GM18873 (cell line): Measurements from ENCODE around the gene TTC9.

Experiments
- ATAC-seq: cut with Tn5 transposase; IDR thresholded peaks from one replicate; pipeline ENCODE4 v1.9.1; 2021; ENCODE audit warnings: mild to moderate bottlenecking, moderate library complexity, moderate number of reproducible peaks; ENCODE audit not compliant: unreplicated experiment, low FRiP score

TTC9 gene

GRCh38 chr14:70711451-70711850 is 69.7 kb downstream of the TTC9 start:
- no peak for ATAC-seq

- ATAC-seq = no peak
These were observed 71.4 kb downstream of the TTC9 start for GRCh38 chr14:70713096-70713495.

- no peak for ATAC-seq
These were observed 71.8 kb downstream of the TTC9 start for GRCh38 chr14:70713511-70713916.

- no peak for ATAC-seq
These were observed 72.4 kb downstream of the TTC9 start for GRCh38 chr14:70714055-70714550.

- ATAC-seq = no peak
These were observed 74.8 kb downstream of the TTC9 start for GRCh38 chr14:70716483-70716882.

GRCh38 chr14:70716958-70717357 is 75.2 kb downstream of the TTC9 start:
- ATAC-seq = no peak

- ATAC-seq = no peak
These were observed 76.8 kb downstream of the TTC9 start for GRCh38 chr14:70718383-70719118.

- ATAC-seq = no peak
These were observed 79.8 kb downstream of the TTC9 start for GRCh38 chr14:70721542-70721941.

GRCh38 chr14:70722418-70722817 is 80.7 kb downstream of the TTC9 start:
- ATAC-seq = no peak

- ATAC-seq = no peak
These were observed 81.6 kb downstream of the TTC9 start for GRCh38 chr14:70723276-70723675.

GRCh38 chr14:70724110-70724509 is 82.4 kb downstream of the TTC9 start:
- ATAC-seq = no peak

- ATAC-seq = no peak
These were observed 83.2 kb downstream of the TTC9 start for GRCh38 chr14:70724944-70725343.
